ENCODE results near the gene STARD5. TPM values are rescaled to one million over a fixed set of nuclear protein-coding genes. Genes with fewer than 3 reads are reported as not detected.

STARD5 gene
- total RNA-seq, 2 donors from 2014 or later: 2.0 to 5.4 TPM

DNA sequence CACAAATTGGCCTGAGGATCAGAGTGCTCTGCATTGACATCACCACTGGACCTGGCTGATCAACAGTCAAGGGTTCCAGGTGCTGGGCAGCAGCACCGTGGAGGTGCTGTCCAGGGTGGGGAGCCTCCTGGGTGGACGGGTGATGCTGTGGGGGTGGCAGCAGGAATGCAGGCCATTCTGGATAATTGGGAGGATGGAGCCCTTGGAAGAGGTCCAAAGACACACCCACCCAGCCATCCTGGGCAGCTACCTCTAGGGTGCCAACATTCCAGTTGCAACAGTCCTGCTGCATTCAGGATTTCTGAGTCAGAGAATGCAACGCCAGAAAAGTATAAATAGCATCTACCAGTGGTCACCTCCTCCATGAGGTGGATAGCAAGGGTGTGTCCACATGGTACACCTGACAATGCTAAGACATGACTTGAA is 26.8 kb downstream of the STARD5 start:
- Histone ChIP-seq H3K9me3 (ENCODE audit: control insufficient read depth, low read length) (no peaks in the 10 kb centered on the region), H3K4me1 (ENCODE audit: control insufficient read depth, insufficient read depth, low read length) (no peaks in the 10 kb centered on the region), H3K27ac (ENCODE audit: low read depth, low read length) (no peak overlapping the region), H3K27me3 (ENCODE audit: control insufficient read depth, insufficient read depth, low read length, poor library complexity, severe bottlenecking) (no peaks in the 10 kb centered on the region), H3K4me3 (ENCODE audit: low read length) (no peak overlapping the region), H3K36me3 (ENCODE audit: control insufficient read depth, insufficient read depth, low read length) (no peaks in the 10 kb centered on the region), H3K9ac (ENCODE audit: extremely low read depth, low read length, poor library complexity, severe bottlenecking) (no peak overlapping the region)
- H3K4me1 Mint-ChIP-seq: peaks cover 7% of the 10 kb centered on the region
- H3K36me3 Mint-ChIP-seq (ENCODE audit: low read depth): no peaks in the 10 kb centered on the region
- WGBS, 2 experiments (ENCODE audit: insufficient coverage in 1 of 2, insufficient read length in 1 of 2): 80 to 88% methylated on average over 1 to 3 of the region's 3 CpGs
- no peak overlapping the region for H3K27ac Mint-ChIP-seq
- TF ChIP-seq, protein P1, sequence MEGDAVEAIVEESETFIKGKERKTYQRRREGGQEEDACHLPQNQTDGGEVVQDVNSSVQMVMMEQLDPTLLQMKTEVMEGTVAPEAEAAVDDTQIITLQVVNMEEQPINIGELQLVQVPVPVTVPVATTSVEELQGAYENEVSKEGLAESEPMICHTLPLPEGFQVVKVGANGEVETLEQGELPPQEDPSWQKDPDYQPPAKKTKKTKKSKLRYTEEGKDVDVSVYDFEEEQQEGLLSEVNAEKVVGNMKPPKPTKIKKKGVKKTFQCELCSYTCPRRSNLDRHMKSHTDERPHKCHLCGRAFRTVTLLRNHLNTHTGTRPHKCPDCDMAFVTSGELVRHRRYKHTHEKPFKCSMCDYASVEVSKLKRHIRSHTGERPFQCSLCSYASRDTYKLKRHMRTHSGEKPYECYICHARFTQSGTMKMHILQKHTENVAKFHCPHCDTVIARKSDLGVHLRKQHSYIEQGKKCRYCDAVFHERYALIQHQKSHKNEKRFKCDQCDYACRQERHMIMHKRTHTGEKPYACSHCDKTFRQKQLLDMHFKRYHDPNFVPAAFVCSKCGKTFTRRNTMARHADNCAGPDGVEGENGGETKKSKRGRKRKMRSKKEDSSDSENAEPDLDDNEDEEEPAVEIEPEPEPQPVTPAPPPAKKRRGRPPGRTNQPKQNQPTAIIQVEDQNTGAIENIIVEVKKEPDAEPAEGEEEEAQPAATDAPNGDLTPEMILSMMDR (conservative IDR thresholded peaks at IDR 0.05): no peak
- no peak overlapping the region for H3K4me3 Mint-ChIP-seq
- no peaks in the 10 kb centered on the region for H3K9me3 Mint-ChIP-seq
- no peak for DNase-seq
- H3K27me3 Mint-ChIP-seq (ENCODE audit: insufficient read depth): peaks cover 33% of the 10 kb centered on the region

DNA sequence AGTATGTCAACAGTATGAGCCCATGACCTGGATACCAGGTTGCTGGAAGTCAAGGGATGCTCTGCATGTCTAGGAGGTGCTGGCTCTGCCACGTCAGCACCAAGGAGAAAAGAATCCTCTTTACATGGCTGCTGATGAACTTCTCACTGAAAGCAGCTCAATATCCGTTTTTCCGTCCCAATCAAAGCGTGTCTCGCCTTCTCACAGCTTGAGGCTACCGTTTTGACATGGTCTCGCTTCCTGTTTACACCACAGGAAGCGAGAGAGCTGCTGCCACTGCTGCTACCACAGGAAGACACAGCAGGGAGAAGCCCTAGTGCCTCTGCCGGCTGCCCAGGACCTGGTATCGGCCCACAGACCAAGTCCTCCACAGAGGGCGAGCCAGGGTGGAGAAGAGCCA is 27.3 kb downstream of the STARD5 start:
- 85 to 86% methylated on average over 11 of the region's 11 CpGs for WGBS, 2 experiments (ENCODE audit: insufficient coverage in 1 of 2, insufficient read length in 1 of 2)
- Histone ChIP-seq H3K9ac (ENCODE audit: extremely low read depth, low read length, poor library complexity, severe bottlenecking) (no peak overlapping the region), H3K4me3 (ENCODE audit: low read length) (no peak overlapping the region), H3K4me1 (ENCODE audit: control insufficient read depth, insufficient read depth, low read length) (no peaks in the 10 kb centered on the region), H3K36me3 (ENCODE audit: control insufficient read depth, insufficient read depth, low read length) (no peaks in the 10 kb centered on the region), H3K27ac (ENCODE audit: low read depth, low read length) (no peak overlapping the region), H3K9me3 (ENCODE audit: control insufficient read depth, low read length) (no peaks in the 10 kb centered on the region), H3K27me3 (ENCODE audit: control insufficient read depth, insufficient read depth, low read length, poor library complexity, severe bottlenecking) (no peaks in the 10 kb centered on the region)
- Mint-ChIP-seq H3K36me3 (ENCODE audit: low read depth) (no peaks in the 10 kb centered on the region), H3K4me1 (peaks cover 7% of the 10 kb centered on the region), H3K27ac (no peak overlapping the region), H3K27me3 (ENCODE audit: insufficient read depth) (peaks cover 35% of the 10 kb centered on the region), H3K9me3 (no peaks in the 10 kb centered on the region), H3K4me3 (no peak overlapping the region)
- TF ChIP-seq, protein P1 (conservative IDR thresholded peaks at IDR 0.05): no peak
- DNase-seq: peak; percentile 53

DNA sequence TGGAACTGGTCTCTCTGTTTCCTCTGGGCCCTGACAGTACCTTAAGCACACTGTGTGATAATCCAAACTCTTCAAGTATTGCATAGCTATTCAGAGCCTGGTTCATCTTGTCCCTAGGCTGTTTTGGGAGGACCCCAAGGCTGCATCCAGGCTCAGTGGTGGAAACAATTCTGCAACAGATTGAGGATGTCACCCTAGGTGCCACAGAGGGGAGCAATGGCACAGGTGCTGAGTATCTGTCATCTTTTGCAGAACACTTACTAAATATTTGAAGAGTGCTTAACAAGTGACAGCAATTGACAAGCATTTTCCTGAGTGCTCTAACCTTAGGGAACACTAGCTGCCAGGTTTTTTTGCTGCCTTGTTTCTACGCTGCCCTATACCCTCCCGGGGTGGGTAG is 27.8 kb downstream of the STARD5 start:
- Mint-ChIP-seq H3K4me3 (no peak overlapping the region), H3K27me3 (ENCODE audit: insufficient read depth) (peaks cover 37% of the 10 kb centered on the region), H3K27ac (no peak overlapping the region), H3K9me3 (no peaks in the 10 kb centered on the region), H3K36me3 (ENCODE audit: low read depth) (no peaks in the 10 kb centered on the region), H3K4me1 (peaks cover 7% of the 10 kb centered on the region)
- no peak for DNase-seq
- Histone ChIP-seq H3K4me1 (ENCODE audit: control insufficient read depth, insufficient read depth, low read length) (no peaks in the 10 kb centered on the region), H3K9ac (ENCODE audit: extremely low read depth, low read length, poor library complexity, severe bottlenecking) (no peak overlapping the region), H3K36me3 (ENCODE audit: control insufficient read depth, insufficient read depth, low read length) (no peaks in the 10 kb centered on the region), H3K27me3 (ENCODE audit: control insufficient read depth, insufficient read depth, low read length, poor library complexity, severe bottlenecking) (no peaks in the 10 kb centered on the region), H3K4me3 (ENCODE audit: low read length) (no peak overlapping the region), H3K9me3 (ENCODE audit: control insufficient read depth, low read length) (no peaks in the 10 kb centered on the region), H3K27ac (ENCODE audit: low read depth, low read length) (no peak overlapping the region)
- TF ChIP-seq, protein P1 (conservative IDR thresholded peaks at IDR 0.05): no peak
- 83 to 99% methylated on average over 1 to 2 of the region's 2 CpGs for WGBS, 2 experiments (ENCODE audit: insufficient coverage in 1 of 2, insufficient read length in 1 of 2)
